HCT116 (cell line): ENCODE measurements around the gene MYL4.
A peak's percentile ranks its signal among the peaks of the same experiment; 100 is the strongest.

ENCODE experiments used
- ATF3 ChIP-seq: IDR thresholded peaks from 2 replicates; pipeline ENCODE4 v1.6.1; 2012
- CTCF ChIP-seq, 3 experiments: fragments of 200-600 bp in 1 of 3; sonication (generic) in 1 of 3; IDR thresholded peaks in 2 of 3; conservative IDR thresholded peaks in 1 of 3; 2 replicates each; pipeline ENCODE4 v1.5.1; 2012 to 2017; ENCODE audit warnings: low read depth in 2 of 3, low read length in 2 of 3, antibody characterized with exemption in 1 of 3, borderline replicate concordance in 1 of 3, control low read depth in 1 of 3, mild to moderate bottlenecking in 1 of 3, mixed read lengths in 1 of 3, mixed run types in 1 of 3, moderate library complexity in 1 of 3; ENCODE audit not compliant: insufficient read depth in 1 of 3
- YY1 ChIP-seq: IDR thresholded peaks from 2 replicates; pipeline ENCODE4 v1.6.1; 2011; ENCODE audit warnings: low read length, low read depth, moderate library complexity, mild to moderate bottlenecking; ENCODE audit not compliant: insufficient replicate concordance; ENCODE audit errors: extremely low read depth

- TF ChIP-seq YY1 (peak; percentile 73), CTCF (IDR thresholded peaks at IDR 0.05 in 2 of 3, conservative IDR thresholded peaks at IDR 0.05 in 1 of 3; ENCODE audit: borderline replicate concordance in 1 of 3, insufficient read depth in 1 of 3, low read depth in 2 of 3, low read length in 2 of 3) (peak; percentile 97 to 100 (median 99)), ATF3 (no peak)
Measured at GRCh38 chr17:47229535-47230443, 20.6 kb downstream of the MYL4 start.
